Measurements from ENCODE around the gene EFCAB13. TPM values are rescaled to one million over a fixed set of nuclear protein-coding genes. Genes with fewer than 3 reads are reported as not detected.
"Not testable (repeated sequence)": the region's sequence is repeated elsewhere in the genome, so short reads cannot be mapped to it uniquely, and the experiment has no call there.

The EFCAB13 gene
- total RNA-seq, 1 donor from 2014 or later: 5.2 TPM

- H3K27me3 ChIP-seq (ENCODE audit: control insufficient read depth in 3 of 3, insufficient read depth in 3 of 3, low read length in 3 of 3); H3K4me3 ChIP-seq (ENCODE audit: low read length in 3 of 3); H3K9me3 ChIP-seq (ENCODE audit: control insufficient read depth in 3 of 3, low read length in 3 of 3); H3K27ac ChIP-seq (ENCODE audit: low read depth, low read length); H3K4me1 ChIP-seq (ENCODE audit: control insufficient read depth in 3 of 3, insufficient read depth in 3 of 3, low read length in 3 of 3); H3K9ac ChIP-seq (ENCODE audit: low read depth in 1 of 3, low read length in 3 of 3); H3K36me3 ChIP-seq (ENCODE audit: control insufficient read depth in 3 of 3, insufficient read depth in 3 of 3, low read length in 3 of 3): not testable (repeated sequence)
Measured at GRCh38 chr17:47466976-47467375, 143.2 kb downstream of the EFCAB13 start.

- no peak overlapping the region for H3K27ac ChIP-seq (ENCODE audit: low read depth, low read length)
- H3K9me3 ChIP-seq (ENCODE audit: control insufficient read depth in 3 of 3, low read length in 3 of 3): no peaks in the 10 kb centered on the region
- H3K9ac ChIP-seq (ENCODE audit: low read depth in 1 of 3, low read length in 3 of 3): no peak overlapping the region
- H3K36me3 ChIP-seq (ENCODE audit: control insufficient read depth in 3 of 3, insufficient read depth in 3 of 3, low read length in 3 of 3): no peaks in the 10 kb centered on the region
- no peak overlapping the region for H3K4me3 ChIP-seq (ENCODE audit: low read length in 3 of 3)
- H3K4me1 ChIP-seq (ENCODE audit: control insufficient read depth in 3 of 3, insufficient read depth in 3 of 3, low read length in 3 of 3): no peaks in the 10 kb centered on the region
- no peaks in the 10 kb centered on the region for H3K27me3 ChIP-seq (ENCODE audit: control insufficient read depth in 3 of 3, insufficient read depth in 3 of 3, low read length in 3 of 3)
Measured at GRCh38 chr17:47470836-47471235, 147.1 kb downstream of the EFCAB13 start.

GRCh38 chr17:47472073-47472472, 148.3 kb downstream of the EFCAB13 start:
- not testable (repeated sequence) for H3K9ac ChIP-seq (ENCODE audit: low read depth in 1 of 3, low read length in 3 of 3); H3K27ac ChIP-seq (ENCODE audit: low read depth, low read length); H3K4me3 ChIP-seq (ENCODE audit: low read length in 3 of 3); H3K27me3 ChIP-seq (ENCODE audit: control insufficient read depth in 3 of 3, insufficient read depth in 3 of 3, low read length in 3 of 3); H3K36me3 ChIP-seq (ENCODE audit: control insufficient read depth in 3 of 3, insufficient read depth in 3 of 3, low read length in 3 of 3); H3K9me3 ChIP-seq (ENCODE audit: control insufficient read depth in 3 of 3, low read length in 3 of 3); H3K4me1 ChIP-seq (ENCODE audit: control insufficient read depth in 3 of 3, insufficient read depth in 3 of 3, low read length in 3 of 3)

Other genes starting within 250 kb of the EFCAB13 start
- gene CDC27, start 134.7 kb upstream of the EFCAB13 start, total RNA-seq: 71.0 TPM
- gene MYL4, start 114.6 kb upstream of the EFCAB13 start, total RNA-seq: 610 TPM
- gene ITGB3, start 70.1 kb upstream of the EFCAB13 start, total RNA-seq: 11.0 TPM
- 169 TPM for gene NPEPPS, start 207.2 kb downstream of the EFCAB13 start, total RNA-seq